Stimulated activated CD8-positive, alpha-beta memory T cell treated with anti-CD3 and anti-CD28 coated beads, Interleukin-15, amount 100 ng/mL, for 4 hours (primary cell): Measurements from ENCODE around the gene SPNS2.

Source experiments
- DNase-seq, 2 donors: peaks; one replicate each; pipeline ENCODE4 v3.0.0-alpha.2; 2020; ENCODE audit warnings: low read depth in 2 of 2

Gene SPNS2

DNA sequence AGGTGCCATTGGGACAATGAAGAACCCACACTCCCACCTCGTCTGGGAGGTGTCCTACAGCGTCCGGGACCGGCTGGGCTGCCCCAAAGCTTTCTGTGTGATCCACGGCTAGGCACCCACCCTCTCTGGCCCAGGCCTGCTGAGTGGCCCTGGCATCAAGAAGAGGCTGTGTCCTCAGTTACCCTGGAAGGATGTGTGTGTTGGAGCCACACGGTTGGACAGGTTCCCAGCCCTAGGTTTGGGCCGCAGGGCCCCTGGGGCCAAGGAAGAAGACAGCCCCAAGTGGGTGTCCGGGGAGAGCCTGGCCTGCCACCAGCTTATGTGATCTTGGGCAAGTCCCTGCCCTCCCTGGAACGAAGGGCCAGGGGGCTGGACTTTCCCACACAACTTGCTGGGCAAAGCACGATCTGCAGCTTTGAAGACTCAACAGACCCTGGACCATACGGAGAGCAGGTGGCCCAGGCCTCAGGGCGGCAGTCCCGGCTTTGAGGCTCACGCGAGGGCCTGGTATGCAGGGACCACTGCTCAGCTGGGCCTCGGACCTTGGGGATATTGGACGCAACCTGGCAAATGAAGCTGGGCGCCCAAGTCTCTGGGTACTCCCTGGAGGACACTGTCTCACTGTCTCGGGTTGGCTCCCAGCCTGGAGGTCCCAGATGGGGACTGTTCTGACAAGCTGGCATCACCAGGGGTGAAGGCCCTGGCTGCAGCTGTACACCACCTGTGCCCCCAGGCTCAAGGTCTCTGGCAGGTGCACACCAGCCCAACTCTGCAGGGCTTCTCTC, 39.0 kb downstream of the SPNS2 start:
- DNase-seq: no peak

DNA sequence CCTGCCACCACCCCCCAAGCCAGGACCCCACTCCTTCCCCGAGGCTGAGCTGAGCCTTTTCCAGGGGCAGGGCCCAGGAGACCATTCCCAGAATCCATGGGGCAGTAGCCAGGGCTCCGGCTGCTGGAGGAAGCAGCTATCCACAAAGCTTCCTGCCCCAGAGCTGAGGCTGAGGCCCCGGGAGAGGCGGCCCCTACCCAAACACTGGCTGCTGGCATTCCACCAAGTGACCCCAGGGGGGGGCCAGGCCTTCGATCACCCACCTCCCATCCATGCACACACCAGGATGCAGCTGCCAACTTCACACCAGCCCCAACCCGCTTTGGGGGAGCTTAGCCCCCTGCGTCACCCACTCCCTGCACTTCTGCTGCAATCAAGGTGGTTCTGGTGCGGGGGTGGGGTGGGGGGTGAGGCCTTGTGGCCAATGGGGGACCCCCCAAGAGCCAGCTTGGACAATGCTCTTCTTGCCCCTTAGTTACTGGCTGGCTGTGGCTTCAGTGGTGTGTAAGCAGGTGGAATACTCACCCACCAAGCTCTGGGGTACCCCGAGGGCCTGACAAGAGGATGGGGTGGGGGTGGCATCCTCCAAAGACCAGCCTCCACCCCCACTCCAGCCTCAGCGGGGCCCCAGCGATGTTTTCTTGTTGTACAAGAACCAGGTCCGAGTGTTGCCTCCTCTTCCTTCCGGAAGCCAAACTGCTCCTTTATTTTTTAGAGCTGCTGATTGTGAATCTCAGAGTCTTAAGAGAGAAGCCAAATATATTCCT, 39.7 kb downstream of the SPNS2 start:
- DNase-seq: no peak

DNA sequence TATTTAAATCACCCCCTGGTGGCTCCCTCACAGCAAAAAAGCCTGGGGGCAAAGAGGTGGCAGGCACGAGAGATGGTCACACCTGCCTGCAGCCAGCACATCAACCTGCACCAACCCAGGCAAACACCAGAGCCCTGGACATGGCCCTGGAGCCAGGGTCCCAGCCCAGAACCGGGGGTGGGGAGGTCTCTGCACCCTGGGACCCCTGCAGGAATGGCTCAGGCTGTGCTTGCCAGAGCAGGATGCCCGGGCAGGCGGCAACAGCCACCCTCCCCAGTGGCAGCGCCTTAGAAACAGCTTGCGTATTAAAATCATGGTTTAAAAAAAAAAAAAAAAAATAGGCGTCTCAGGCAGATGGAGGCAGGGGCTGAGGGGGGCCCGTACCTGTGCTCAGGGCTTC, 40.3 kb downstream of the SPNS2 start:
- no peak for DNase-seq

GRCh38 chr17:4539576-4540223, 41.0 kb downstream of the SPNS2 start:
- DNase-seq: no peak

DNA sequence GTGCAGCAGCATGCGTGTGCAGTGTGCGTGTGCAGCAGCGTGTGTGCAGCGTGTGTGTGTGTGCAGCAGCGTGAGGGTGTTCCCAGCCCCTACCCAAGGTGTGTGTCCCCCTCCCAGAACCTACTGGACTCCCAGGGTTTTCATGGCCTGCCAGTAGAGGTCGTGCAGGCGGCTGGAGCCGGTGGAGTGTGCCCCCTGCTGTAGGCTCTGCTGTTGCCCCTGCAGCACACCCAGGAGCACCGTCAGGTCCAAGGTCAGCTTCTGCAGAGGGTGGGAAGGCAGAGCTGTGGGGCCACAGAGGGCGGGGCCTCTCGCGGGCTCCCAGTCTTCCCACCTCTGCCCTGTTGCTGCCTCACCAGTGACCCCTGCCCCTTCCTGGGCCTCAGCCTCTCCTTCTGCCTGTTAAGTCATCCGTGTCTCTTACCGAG, 41.6 kb downstream of the SPNS2 start:
- no peak for DNase-seq

GRCh38 chr17:4540687-4541327, 42.1 kb downstream of the SPNS2 start:
- no peak for DNase-seq

GRCh38 chr17:4541328-4542002, 42.8 kb downstream of the SPNS2 start:
- DNase-seq: no peak

GRCh38 chr17:4542003-4542725, 43.5 kb downstream of the SPNS2 start:
- no peak for DNase-seq

DNA sequence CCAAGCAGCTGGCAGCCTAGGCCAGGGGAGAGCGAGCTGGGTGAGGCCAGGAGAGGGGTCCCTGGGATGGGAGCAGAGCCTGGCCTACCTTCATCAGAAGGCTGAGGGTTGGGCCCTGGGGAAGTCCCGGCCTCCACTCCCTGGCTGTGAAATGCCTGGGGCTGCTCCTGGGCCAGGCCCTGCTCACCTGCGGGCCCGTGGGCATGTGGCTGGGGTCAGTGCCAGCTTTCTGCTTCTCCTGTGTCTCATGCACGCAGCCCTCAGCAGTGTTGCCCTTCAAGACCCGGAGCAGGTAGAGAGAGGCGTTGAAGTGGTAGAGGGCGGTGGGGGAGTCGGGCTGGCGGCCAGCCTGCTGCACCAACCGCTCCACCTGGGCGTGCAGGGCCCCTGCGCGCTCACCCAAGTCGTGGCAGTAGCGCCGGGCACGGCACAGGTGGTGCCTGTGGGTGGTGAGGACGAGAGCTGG, 44.1 kb downstream of the SPNS2 start:
- no peak for DNase-seq

- no peak for DNase-seq
Measured at GRCh38 chr17:4543557-4544026, 44.9 kb downstream of the SPNS2 start.

DNA sequence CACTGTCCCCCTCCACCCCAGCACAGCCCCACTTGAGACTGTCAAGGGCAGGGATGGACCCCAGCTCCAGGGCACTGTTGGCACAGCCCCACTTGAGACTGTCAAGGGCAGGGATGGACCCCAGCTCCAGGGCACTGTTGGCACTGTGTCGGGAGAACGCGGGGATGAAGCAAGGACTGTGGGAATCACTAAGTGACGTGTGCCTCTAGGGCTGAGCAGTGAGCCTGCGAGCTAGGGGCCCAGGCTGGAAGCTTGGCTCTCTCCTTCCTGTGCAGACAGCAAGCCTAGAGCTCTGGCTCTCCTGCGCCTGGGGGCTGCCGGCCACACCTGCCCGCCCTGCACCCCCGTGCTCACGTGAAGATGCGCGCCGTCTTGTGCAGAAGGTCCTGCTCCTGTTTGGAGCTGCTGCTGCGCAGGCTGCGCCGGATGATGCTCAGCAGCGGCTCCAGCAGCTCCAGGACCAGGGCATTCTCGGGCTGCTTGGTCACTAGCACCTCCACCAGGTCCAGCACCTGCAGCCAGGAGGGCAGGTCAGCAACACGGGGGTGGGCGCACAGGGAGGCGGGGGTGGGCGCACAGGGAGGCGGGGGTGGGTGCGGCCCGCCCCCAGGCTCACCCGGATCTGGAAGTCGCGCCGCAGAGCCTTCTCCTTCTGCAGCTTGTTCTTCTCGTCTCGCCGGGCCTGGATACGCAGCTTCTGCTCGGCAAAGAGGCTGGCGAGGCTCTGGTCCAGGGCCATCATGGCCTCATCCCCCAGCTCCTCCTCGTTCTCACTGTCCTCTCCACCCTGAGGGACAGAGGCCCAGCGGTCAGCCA, 45.7 kb downstream of the SPNS2 start:
- no peak for DNase-seq

- no peak for DNase-seq
Measured at GRCh38 chr17:4544951-4545216, 46.2 kb downstream of the SPNS2 start.

DNA sequence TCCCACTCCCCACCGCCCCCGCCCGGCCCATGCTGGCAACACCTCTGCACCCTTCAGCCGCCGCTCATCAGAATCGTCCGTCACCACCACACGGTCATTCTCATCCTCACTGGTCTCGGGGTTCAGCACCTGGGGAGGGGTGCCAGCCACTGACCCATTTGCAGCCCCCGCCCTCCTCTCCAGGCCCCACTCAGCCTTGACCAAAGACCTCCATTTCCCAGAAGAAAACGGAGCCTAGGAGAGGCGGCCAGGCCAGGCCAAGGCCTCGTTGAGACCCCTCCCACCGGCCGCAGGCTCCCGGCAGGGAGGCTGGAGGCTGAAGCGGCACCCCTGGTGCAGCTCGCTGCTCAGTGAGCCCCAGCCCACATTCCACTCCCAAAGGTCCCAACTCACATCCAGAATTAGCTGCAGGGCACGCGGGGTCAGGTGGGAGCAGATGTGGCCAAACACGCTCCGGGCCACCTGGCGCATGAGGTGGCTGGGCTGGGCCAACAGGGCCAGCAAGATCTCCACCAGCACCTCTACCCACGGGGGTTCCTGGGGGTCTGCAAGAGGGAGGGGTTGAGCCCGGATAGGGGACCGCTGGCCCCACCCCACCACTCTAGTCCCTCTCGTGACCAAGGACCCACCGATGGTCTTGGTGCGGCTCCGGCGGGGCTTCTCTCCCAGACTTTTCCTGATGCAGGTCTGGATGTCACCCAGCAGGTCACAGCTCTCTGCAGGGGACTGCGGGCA, 46.7 kb downstream of the SPNS2 start:
- no peak for DNase-seq

- DNase-seq: no peak
Measured at GRCh38 chr17:4547118-4547906, 48.6 kb downstream of the SPNS2 start.

DNA sequence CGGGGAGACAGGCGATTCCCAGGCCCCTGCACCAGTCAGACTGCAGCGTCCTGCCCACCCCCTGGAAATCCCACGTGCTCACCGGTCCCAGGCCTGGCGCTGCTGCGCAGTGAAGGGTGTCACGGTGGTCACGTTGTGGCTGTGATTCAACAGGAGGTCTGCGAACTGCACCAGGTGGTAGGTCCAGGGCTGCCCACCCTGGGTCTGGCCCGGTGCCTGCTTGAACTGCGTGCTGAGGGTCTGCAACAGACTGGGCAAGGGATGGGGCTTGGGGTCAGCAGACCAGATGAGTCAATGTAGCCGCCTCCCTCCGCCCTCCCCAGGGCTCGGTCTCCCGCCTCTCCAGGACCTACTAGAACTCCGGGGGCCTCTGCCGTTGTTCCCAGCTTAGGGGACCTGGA, 49.4 kb downstream of the SPNS2 start:
- DNase-seq: no peak

GRCh38 chr17:4548721-4549531, 50.2 kb downstream of the SPNS2 start:
- DNase-seq: no peak

- DNase-seq: no peak
Measured at GRCh38 chr17:4549781-4550533, 51.3 kb downstream of the SPNS2 start.
